Tibial artery (tissue), 4 donors: ENCODE results near the gene MYBPC3.

Experiments used
- DNase-seq, 2 donors: peaks; one replicate each; pipeline ENCODE4 v3.0.0-alpha.2; 2019
- H3K27ac ChIP-seq, 2 donors: fragments of 200-600 bp; sonication (generic) in 1 of 2; 1 replicate in 1 of 2; 2 replicates in 1 of 2; pipeline ENCODE4 v1.5.1; 2018 to 2019; ENCODE audit warnings: mild to moderate bottlenecking in 1 of 2
- H3K27me3 ChIP-seq, 2 donors: fragments of 200-600 bp; sonication (generic) in 1 of 2; one replicate each; pipeline versions ENCODE4 v1.5.1 to v1.6.0; 2016 to 2019
- H3K36me3 ChIP-seq, 3 donors: fragments of 200-600 bp; sonication (generic) in 2 of 3; one replicate each; pipeline ENCODE4 v1.5.1; 2016 to 2019; ENCODE audit warnings: mild to moderate bottlenecking in 2 of 3
- H3K4me1 ChIP-seq, 4 donors: fragments of 200-600 bp; sonication (generic) in 2 of 4; 1 replicate in 3 of 4; 2 replicates in 1 of 4; pipeline ENCODE4 v1.5.1; 2016 to 2019
- H3K4me3 ChIP-seq, 2 donors: fragments of 200-600 bp; sonication (generic) in 1 of 2; 1 replicate in 1 of 2; 2 replicates in 1 of 2; pipeline ENCODE4 v1.5.1; 2018 to 2019; ENCODE audit warnings: mild to moderate bottlenecking in 2 of 2
- H3K9me3 ChIP-seq, 3 donors: fragments of 200-600 bp; sonication (generic) in 1 of 3; one replicate each; pipeline ENCODE4 v1.5.1; 2016 to 2019
- CTCF ChIP-seq, 2 experiments: fragments of 200-600 bp in 1 of 2; fragments of 450-650 bp in 1 of 2; IDR thresholded peaks; one replicate each; pipeline ENCODE4 v1.5.1; 2017 to 2019; ENCODE audit warnings: antibody characterized with exemption in 2 of 2, mild to moderate bottlenecking in 1 of 2, moderate library complexity in 1 of 2
- intact Hi-C: fragments of 100-400 bp; cut with DNase I; formaldehyde crosslinking; loops from one replicate; pipeline ENCODE4 v1.15.0; 2023; ENCODE audit warnings: low total_unique reads

The MYBPC3 gene

GRCh38 chr11:47350315-47350714 lies 2.2 kb downstream of the MYBPC3 start:
- Histone ChIP-seq H3K9me3 (no peaks in the 10 kb centered on the region), H3K4me1 (peaks cover 0 to 8% (median 3%) of the 10 kb centered on the region in 4 donors), H3K36me3 (no peaks in the 10 kb centered on the region), H3K27ac (no peak overlapping the region), H3K27me3 (no peaks in the 10 kb centered on the region), H3K4me3 (no peak overlapping the region)
- no peak for DNase-seq
- TF ChIP-seq CTCF (IDR thresholded peaks at IDR 0.05), result no peak
- intact Hi-C loops, result loop anchor here (5.0 to 10.0 kb wide), 2 partner anchors 173 to 456 kb away; partner anchors contain the start of gene ARFGAP2

- Histone ChIP-seq H3K27ac (no peak overlapping the region), H3K27me3 (no peaks in the 10 kb centered on the region), H3K36me3 (no peaks in the 10 kb centered on the region), H3K4me1 (peaks cover 0 to 1% (median under 1%) of the 10 kb centered on the region in 4 donors), H3K4me3 (no peak overlapping the region), H3K9me3 (no peaks in the 10 kb centered on the region)
- intact Hi-C loops, result loop anchor here (5.0 to 10.0 kb wide), 2 partner anchors 172 to 455 kb away; partner anchors contain the start of gene ARFGAP2
- no peak for DNase-seq
- no peak for TF ChIP-seq CTCF (IDR thresholded peaks at IDR 0.05)
Measured at GRCh38 chr11:47349521-47350095, 2.9 kb downstream of the MYBPC3 start.

- Histone ChIP-seq H3K4me3 (no peak overlapping the region), H3K27me3 (no peaks in the 10 kb centered on the region), H3K36me3 (no peaks in the 10 kb centered on the region), H3K9me3 (no peaks in the 10 kb centered on the region), H3K27ac (no peak overlapping the region), H3K4me1 (no peaks in the 10 kb centered on the region)
- no peak for TF ChIP-seq CTCF (IDR thresholded peaks at IDR 0.05)
- intact Hi-C loops, result no loop called here
- no peak for DNase-seq
Measured at GRCh38 chr11:47348859-47349258, 3.6 kb downstream of the MYBPC3 start.

GRCh38 chr11:47348131-47348802 lies 4.2 kb downstream of the MYBPC3 start:
- H3K4me3 ChIP-seq, result no peak overlapping the region
- no peak overlapping the region for H3K27ac ChIP-seq
- H3K4me1 ChIP-seq, result no peaks in the 10 kb centered on the region
- H3K9me3 ChIP-seq, result no peaks in the 10 kb centered on the region
- DNase-seq, result no peak
- intact Hi-C loops, result no loop called here
- no peak for TF ChIP-seq CTCF (IDR thresholded peaks at IDR 0.05)
- H3K36me3 ChIP-seq, result no peaks in the 10 kb centered on the region
- no peaks in the 10 kb centered on the region for H3K27me3 ChIP-seq

- Histone ChIP-seq H3K4me3 (no peak overlapping the region), H3K4me1 (no peaks in the 10 kb centered on the region), H3K36me3 (no peaks in the 10 kb centered on the region), H3K27ac (no peak overlapping the region), H3K27me3 (no peaks in the 10 kb centered on the region), H3K9me3 (no peaks in the 10 kb centered on the region)
- no peak for TF ChIP-seq CTCF (IDR thresholded peaks at IDR 0.05)
- DNase-seq, result no peak
- intact Hi-C loops, result no loop called here
Measured at GRCh38 chr11:47347137-47347536, 5.4 kb downstream of the MYBPC3 start.
